WTC11 (cell line): ENCODE measurements around the gene RASSF4. TPM values are rescaled to one million over a fixed set of nuclear protein-coding genes. Genes with fewer than 3 reads are reported as not detected.

Source experiments
- ATAC-seq: fragments of 200-7000 bp; cut with Tn5 transposase; 2 replicates; pipeline ENCODE4 v1.10.0; 2021; ENCODE audit warnings: mild to moderate bottlenecking, moderate library complexity
- Bru-seq: library from RNA; stranded (reverse); fragments of 400-500 nt; gene quantifications from one replicate; lab custom pipeline; 2021; lab: Mats Ljungman, UMichigan
- CTCF ChIA-PET: fragments of 300-600 bp; sonication (Branson Sonifier 250); formaldehyde crosslinking; loops from one replicate; lab custom pipeline; 2021; ENCODE audit warnings: antibody characterized with exemption; lab: Charles Lee
- POLR2A ChIA-PET: fragments of 350-600 bp; sonication (Branson Sonifier 250); formaldehyde crosslinking; loops from one replicate; lab custom pipeline; 2021; ENCODE audit warnings: antibody characterized with exemption; lab: Charles Lee
- DNase-seq: peaks from one replicate; pipeline ENCODE4 v3.0.0; 2021; ENCODE audit warnings: low spot score
- H3K27ac Mint-ChIP-seq: 2 replicates; pipeline ENCODE4 v1.8.0; 2021; ENCODE audit warnings: mixed read lengths
- H3K27me3 Mint-ChIP-seq: 2 replicates; pipeline ENCODE4 v1.8.0; 2021; ENCODE audit warnings: low read depth, mild to moderate bottlenecking, moderate library complexity, mixed read lengths
- H3K36me3 Mint-ChIP-seq: 2 replicates; pipeline ENCODE4 v1.8.0; 2021; ENCODE audit warnings: mixed read lengths
- H3K4me1 Mint-ChIP-seq: 2 replicates; pipeline ENCODE4 v1.8.0; 2022; ENCODE audit warnings: mixed read lengths
- H3K4me3 Mint-ChIP-seq: 2 replicates; pipeline ENCODE4 v1.8.0; 2021; ENCODE audit warnings: mild to moderate bottlenecking, moderate library complexity, mixed read lengths
- H3K9me3 Mint-ChIP-seq: 2 replicates; pipeline ENCODE4 v1.8.0; 2021; ENCODE audit warnings: mixed read lengths
- CBFB ChIP-seq: sonication (generic); formaldehyde crosslinking; IDR thresholded peaks from 2 replicates; pipeline ENCODE4 v1.8.1; 2022; ENCODE audit warnings: mild to moderate bottlenecking, low read depth, missing genetic modification reagents
- FOXK1 ChIP-seq: sonication (generic); formaldehyde crosslinking; IDR thresholded peaks from 2 replicates; pipeline ENCODE4 v1.8.0; 2022; ENCODE audit warnings: mild to moderate bottlenecking, moderate library complexity, missing genetic modification reagents
- GABPB1 ChIP-seq: sonication (generic); formaldehyde crosslinking; IDR thresholded peaks from 2 replicates; pipeline ENCODE4 v1.8.1; 2023; ENCODE audit warnings: mild to moderate bottlenecking, missing genetic modification reagents
- MYBL2 ChIP-seq: sonication (generic); formaldehyde crosslinking; IDR thresholded peaks from 2 replicates; pipeline ENCODE4 v1.8.1; 2023; ENCODE audit warnings: mild to moderate bottlenecking, moderate library complexity, missing genetic modification reagents
- SP1 ChIP-seq: sonication (generic); formaldehyde crosslinking; conservative IDR thresholded peaks from 2 replicates; pipeline ENCODE4 v1.8.1; 2022; ENCODE audit warnings: missing genetic modification reagents
- TP53 ChIP-seq: sonication (generic); formaldehyde crosslinking; IDR thresholded peaks from 2 replicates; pipeline ENCODE4 v1.8.1; 2023; ENCODE audit warnings: mild to moderate bottlenecking, missing genetic modification reagents
- ZBTB21 ChIP-seq: sonication (generic); formaldehyde crosslinking; IDR thresholded peaks from 2 replicates; pipeline ENCODE4 v1.8.1; 2023; ENCODE audit warnings: mild to moderate bottlenecking, missing genetic modification reagents, borderline replicate concordance
- ZNF232 ChIP-seq: sonication (generic); formaldehyde crosslinking; IDR thresholded peaks from 2 replicates; pipeline ENCODE4 v1.8.0; 2022; ENCODE audit warnings: mild to moderate bottlenecking, missing genetic modification reagents
- long read RNA-seq, 3 experiments: library from RNA in 1 of 3; library from capped mRNA in 1 of 3; library from polyadenylated mRNA in 1 of 3; unstranded in 2 of 3; stranded (forward) in 1 of 3; transcript quantifications; one replicate each; pipeline ENCODE4 v2.0.0, GENCODE V29; 2021
- total RNA-seq: library from RNA; stranded (reverse); gene quantifications from 3 replicates; pipeline ENCODE4 v1.2.3, GENCODE V29; 2021
- TF ChIP-seq, protein P1 (sequence below): sonication (generic); formaldehyde crosslinking; IDR thresholded peaks from 2 replicates; pipeline ENCODE4 v1.8.0; 2022; ENCODE audit warnings: mild to moderate bottlenecking, missing genetic modification reagents
- TF ChIP-seq, protein P2 (sequence below): sonication (generic); formaldehyde crosslinking; IDR thresholded peaks from 2 replicates; pipeline ENCODE4 v1.8.1; 2023; ENCODE audit warnings: mild to moderate bottlenecking, missing genetic modification reagents, moderate library complexity
- TF ChIP-seq, protein P3 (sequence below): sonication (generic); formaldehyde crosslinking; IDR thresholded peaks from 2 replicates; pipeline ENCODE4 v1.8.0; 2022; ENCODE audit warnings: mild to moderate bottlenecking, missing genetic modification reagents
- TF ChIP-seq, protein P4 (sequence below): sonication (generic); formaldehyde crosslinking; IDR thresholded peaks from 2 replicates; pipeline ENCODE4 v1.8.0; 2022; ENCODE audit warnings: mild to moderate bottlenecking, missing genetic modification reagents
- TF ChIP-seq, protein P5 (sequence below): fragments of 250-450 bp; sonication (Bioruptor Pico); IDR thresholded peaks from 2 replicates; pipeline ENCODE4 v1.9.0; 2021; ENCODE audit warnings: mild to moderate bottlenecking
- TF ChIP-seq, protein P6 (sequence below): sonication (generic); formaldehyde crosslinking; IDR thresholded peaks from 2 replicates; pipeline ENCODE4 v1.8.1; 2022; ENCODE audit warnings: mild to moderate bottlenecking, moderate library complexity, missing genetic modification reagents
- TF ChIP-seq, protein P7 (sequence below): fragments of 200-600 bp; IDR thresholded peaks from 2 replicates; pipeline ENCODE4 v1.8.0; 2022; ENCODE audit warnings: antibody characterized with exemption

The RASSF4 gene, protein sequence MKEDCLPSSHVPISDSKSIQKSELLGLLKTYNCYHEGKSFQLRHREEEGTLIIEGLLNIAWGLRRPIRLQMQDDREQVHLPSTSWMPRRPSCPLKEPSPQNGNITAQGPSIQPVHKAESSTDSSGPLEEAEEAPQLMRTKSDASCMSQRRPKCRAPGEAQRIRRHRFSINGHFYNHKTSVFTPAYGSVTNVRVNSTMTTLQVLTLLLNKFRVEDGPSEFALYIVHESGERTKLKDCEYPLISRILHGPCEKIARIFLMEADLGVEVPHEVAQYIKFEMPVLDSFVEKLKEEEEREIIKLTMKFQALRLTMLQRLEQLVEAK
- total RNA-seq (15.7 to 16.7 TPM (median 16.2 TPM) in 3 replicates), Bru-seq, nascent RNA (percentile 64 among the genes with signal in this experiment)
- long read RNA-seq, experiment 1, transcript RASSF4-201 (11 exons, 3,641 nt) = major isoform, 35 of 64 reads
- long read RNA-seq, experiment 1, partial matches to known transcripts = 11 of 64 reads
- long read RNA-seq, experiment 1, other reads (novel, unspliced or antisense) = 17 of 64 reads
- long read RNA-seq, experiment 2, partial matches to known transcripts = 9 of 16 reads
- long read RNA-seq, experiment 2, other reads (novel, unspliced or antisense) = 4 of 16 reads
- long read RNA-seq, experiment 3, partial matches to known transcripts = 1 of 6 reads
- long read RNA-seq, experiment 3, other reads (novel, unspliced or antisense) = 2 of 6 reads

DNA sequence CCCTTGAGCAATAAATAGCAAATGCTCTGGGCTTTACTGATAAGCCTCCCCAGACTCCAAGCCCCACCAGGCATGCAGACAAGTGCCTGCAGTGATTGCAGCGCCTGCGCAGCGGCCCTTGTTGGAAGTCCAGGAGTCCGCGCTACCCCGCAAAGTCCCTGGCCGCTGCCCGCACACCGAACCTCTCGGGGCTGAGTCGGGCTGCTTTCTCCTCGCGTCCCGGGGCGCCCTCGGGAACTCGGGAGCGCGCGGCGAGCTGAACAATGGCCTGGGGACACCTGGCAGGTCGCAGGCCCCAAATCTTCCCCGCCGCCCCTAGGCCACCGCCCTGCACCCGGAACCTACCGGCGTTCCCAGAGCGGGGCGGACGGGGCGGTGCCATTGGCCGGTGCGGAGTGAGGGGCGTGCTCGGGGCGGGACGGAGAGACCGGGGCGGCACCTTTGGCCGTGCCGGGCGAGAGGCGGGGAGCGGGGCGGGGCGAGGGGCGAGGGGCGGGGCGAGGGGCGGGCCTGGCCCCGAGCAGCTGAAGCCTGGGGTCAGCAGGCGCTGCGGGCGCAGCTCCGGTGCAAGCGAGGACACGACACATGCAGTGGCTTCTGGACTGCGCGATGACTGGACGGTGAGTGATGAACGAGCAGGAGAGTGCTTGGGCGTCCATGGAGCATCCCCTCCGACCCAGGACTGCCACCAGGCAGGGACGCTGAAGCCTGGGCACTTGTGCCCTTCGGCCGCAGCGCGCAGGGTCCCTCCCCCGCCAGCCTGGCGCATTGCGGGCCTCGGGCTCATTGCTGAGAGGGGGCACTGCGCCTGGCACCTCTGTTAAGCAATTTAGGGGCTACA is at the start of gene RASSF4:
TSS of gene RASSF4 (plus strand) at position 556 of the 841 bp plus-strand sequence. CDS start 10,401 bp downstream, outside the sequence.
- TF ChIP-seq ZNF232 (CRISPR knock-in tag) (peak; percentile 79; the same call in 1 of the 2 replicates), FOXK1 (0 out of 2 replicates have a peak, but pooled peaks have one; percentile 28), TP53 (peak; percentile 86; the same call in 1 of the 2 replicates), SP1 (CRISPR knock-in tag) (peak; percentile 78), CBFB (CRISPR knock-in tag) (no peak), MYBL2 (CRISPR knock-in tag) (peak; percentile 18; the same call in 1 of the 2 replicates), ZBTB21 (CRISPR knock-in tag) (0 out of 2 replicates have a peak, but pooled peaks have one; percentile 22), GABPB1 (peak; percentile 66)
- TF ChIP-seq, protein P1, sequence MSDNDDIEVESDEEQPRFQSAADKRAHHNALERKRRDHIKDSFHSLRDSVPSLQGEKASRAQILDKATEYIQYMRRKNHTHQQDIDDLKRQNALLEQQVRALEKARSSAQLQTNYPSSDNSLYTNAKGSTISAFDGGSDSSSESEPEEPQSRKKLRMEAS = peak; percentile 64
- TF ChIP-seq, protein P2, sequence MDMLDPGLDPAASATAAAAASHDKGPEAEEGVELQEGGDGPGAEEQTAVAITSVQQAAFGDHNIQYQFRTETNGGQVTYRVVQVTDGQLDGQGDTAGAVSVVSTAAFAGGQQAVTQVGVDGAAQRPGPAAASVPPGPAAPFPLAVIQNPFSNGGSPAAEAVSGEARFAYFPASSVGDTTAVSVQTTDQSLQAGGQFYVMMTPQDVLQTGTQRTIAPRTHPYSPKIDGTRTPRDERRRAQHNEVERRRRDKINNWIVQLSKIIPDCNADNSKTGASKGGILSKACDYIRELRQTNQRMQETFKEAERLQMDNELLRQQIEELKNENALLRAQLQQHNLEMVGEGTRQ (CRISPR knock-in tag) = peak; percentile 8; the same call in 1 of the 2 replicates
- TF ChIP-seq, protein P3, sequence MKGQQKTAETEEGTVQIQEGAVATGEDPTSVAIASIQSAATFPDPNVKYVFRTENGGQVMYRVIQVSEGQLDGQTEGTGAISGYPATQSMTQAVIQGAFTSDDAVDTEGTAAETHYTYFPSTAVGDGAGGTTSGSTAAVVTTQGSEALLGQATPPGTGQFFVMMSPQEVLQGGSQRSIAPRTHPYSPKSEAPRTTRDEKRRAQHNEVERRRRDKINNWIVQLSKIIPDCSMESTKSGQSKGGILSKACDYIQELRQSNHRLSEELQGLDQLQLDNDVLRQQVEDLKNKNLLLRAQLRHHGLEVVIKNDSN = peak; percentile 24; the same call in 1 of the 2 replicates
- TF ChIP-seq, protein P4, sequence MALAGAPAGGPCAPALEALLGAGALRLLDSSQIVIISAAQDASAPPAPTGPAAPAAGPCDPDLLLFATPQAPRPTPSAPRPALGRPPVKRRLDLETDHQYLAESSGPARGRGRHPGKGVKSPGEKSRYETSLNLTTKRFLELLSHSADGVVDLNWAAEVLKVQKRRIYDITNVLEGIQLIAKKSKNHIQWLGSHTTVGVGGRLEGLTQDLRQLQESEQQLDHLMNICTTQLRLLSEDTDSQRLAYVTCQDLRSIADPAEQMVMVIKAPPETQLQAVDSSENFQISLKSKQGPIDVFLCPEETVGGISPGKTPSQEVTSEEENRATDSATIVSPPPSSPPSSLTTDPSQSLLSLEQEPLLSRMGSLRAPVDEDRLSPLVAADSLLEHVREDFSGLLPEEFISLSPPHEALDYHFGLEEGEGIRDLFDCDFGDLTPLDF (CRISPR knock-in tag) = 0 out of 2 replicates have a peak, but pooled peaks have one; percentile 5
- TF ChIP-seq, protein P5, sequence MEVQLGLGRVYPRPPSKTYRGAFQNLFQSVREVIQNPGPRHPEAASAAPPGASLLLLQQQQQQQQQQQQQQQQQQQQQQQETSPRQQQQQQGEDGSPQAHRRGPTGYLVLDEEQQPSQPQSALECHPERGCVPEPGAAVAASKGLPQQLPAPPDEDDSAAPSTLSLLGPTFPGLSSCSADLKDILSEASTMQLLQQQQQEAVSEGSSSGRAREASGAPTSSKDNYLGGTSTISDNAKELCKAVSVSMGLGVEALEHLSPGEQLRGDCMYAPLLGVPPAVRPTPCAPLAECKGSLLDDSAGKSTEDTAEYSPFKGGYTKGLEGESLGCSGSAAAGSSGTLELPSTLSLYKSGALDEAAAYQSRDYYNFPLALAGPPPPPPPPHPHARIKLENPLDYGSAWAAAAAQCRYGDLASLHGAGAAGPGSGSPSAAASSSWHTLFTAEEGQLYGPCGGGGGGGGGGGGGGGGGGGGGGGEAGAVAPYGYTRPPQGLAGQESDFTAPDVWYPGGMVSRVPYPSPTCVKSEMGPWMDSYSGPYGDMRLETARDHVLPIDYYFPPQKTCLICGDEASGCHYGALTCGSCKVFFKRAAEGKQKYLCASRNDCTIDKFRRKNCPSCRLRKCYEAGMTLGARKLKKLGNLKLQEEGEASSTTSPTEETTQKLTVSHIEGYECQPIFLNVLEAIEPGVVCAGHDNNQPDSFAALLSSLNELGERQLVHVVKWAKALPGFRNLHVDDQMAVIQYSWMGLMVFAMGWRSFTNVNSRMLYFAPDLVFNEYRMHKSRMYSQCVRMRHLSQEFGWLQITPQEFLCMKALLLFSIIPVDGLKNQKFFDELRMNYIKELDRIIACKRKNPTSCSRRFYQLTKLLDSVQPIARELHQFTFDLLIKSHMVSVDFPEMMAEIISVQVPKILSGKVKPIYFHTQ (CRISPR knock-in tag) = no peak
- TF ChIP-seq, protein P6, sequence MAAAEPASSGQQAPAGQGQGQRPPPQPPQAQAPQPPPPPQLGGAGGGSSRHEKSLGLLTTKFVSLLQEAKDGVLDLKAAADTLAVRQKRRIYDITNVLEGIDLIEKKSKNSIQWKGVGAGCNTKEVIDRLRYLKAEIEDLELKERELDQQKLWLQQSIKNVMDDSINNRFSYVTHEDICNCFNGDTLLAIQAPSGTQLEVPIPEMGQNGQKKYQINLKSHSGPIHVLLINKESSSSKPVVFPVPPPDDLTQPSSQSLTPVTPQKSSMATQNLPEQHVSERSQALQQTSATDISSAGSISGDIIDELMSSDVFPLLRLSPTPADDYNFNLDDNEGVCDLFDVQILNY (CRISPR knock-in tag) = 0 out of 2 replicates have a peak, but pooled peaks have one; percentile 9
- TF ChIP-seq, protein P7, sequence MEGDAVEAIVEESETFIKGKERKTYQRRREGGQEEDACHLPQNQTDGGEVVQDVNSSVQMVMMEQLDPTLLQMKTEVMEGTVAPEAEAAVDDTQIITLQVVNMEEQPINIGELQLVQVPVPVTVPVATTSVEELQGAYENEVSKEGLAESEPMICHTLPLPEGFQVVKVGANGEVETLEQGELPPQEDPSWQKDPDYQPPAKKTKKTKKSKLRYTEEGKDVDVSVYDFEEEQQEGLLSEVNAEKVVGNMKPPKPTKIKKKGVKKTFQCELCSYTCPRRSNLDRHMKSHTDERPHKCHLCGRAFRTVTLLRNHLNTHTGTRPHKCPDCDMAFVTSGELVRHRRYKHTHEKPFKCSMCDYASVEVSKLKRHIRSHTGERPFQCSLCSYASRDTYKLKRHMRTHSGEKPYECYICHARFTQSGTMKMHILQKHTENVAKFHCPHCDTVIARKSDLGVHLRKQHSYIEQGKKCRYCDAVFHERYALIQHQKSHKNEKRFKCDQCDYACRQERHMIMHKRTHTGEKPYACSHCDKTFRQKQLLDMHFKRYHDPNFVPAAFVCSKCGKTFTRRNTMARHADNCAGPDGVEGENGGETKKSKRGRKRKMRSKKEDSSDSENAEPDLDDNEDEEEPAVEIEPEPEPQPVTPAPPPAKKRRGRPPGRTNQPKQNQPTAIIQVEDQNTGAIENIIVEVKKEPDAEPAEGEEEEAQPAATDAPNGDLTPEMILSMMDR = no peak
- ChIA-PET POLR2A (no interaction called here), CTCF (interaction anchor here (1.0 to 7.3 kb wide), 7 partner anchors 10 to 81 kb away, joined by 3 to 74 read pairs (median 3); partner anchors contain the start of gene DEPP1)
- Mint-ChIP-seq H3K27me3 (peaks cover 10% of the 10 kb centered on the region), H3K9me3 (peaks cover 5% of the 10 kb centered on the region; the same call in 1 of the 2 replicates), H3K27ac (no peak within 1 kb of the TSS; the same call in 1 of the 2 replicates), H3K4me1 (peaks cover 56% of the 10 kb centered on the region), H3K4me3 (peak within 1 kb of the TSS; percentile 81), H3K36me3 (peaks cover 9% of the 10 kb centered on the region)
- ATAC-seq (peak; percentile 97), DNase-seq (peak; percentile 94)
